ENCODE measurements around the gene KLHDC7B.

The KLHDC7B gene

DNA sequence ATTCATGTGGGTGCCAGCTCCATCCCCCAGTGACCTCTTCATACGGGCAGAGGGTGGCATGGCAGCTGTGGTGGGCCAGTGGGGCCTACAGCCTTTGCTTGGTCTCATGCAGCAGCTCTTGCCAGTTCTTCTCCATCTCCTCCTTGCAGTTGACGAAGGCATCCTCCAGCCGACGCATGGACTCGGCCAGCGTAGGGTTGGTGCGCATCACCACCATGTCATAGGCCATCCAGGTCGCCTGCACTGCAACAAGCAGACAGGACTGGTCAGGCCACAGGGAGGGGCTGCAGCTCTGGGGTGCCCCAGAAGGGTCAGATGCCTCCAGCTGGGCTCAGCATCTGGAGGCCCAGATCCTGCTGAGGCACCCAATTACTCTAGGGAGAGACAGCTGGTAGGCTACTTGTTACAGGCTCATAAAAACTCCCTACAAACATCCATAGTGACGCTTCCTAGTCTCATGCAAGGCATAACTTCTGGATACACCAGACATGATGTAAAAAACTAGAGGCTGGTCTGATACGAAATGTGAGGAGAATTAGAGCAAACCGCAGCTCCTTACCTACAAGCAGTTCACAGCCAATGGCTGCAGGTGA, 5.6 kb downstream of the KLHDC7B start:
- DNase-seq = no peak

DNA sequence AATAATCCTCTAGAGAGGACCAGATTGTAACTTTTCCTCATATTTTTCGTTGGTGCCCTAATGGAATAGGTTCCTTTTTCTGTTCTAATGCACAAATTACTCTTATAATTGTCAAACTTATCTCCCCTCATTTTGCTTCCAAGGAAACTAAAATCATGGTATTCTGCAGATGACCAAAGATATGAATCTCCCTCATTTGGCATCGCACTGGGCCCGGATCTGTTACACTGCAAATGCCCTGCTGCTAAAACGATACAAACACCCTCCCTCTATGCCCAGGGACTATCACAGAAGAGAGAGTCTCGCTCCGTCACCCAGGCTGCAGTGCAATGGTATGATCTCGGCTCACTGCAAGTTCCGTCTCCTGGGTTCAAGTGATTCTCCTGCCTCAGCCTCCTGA, 7.6 kb downstream of the KLHDC7B start:
- no peak for DNase-seq

DNA sequence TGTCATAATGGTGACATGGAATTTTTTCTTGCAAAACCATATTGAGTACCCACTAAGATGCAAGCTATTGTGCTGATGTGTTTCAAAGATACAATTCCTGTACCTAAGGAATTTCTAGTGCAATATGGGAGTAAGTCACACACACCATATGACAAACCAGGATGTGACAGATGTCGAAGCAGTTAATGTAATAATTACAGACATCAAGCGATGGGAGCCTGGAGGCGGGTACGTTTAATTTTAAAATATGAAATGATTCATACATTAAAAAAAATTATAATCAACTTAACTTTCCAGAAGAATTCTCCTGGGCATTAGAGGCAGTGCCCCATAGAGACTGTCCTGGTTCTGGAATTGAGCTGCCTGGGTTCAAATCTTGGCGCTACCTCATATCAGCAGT, 11.0 kb downstream of the KLHDC7B start:
- DNase-seq = no peak

DNA sequence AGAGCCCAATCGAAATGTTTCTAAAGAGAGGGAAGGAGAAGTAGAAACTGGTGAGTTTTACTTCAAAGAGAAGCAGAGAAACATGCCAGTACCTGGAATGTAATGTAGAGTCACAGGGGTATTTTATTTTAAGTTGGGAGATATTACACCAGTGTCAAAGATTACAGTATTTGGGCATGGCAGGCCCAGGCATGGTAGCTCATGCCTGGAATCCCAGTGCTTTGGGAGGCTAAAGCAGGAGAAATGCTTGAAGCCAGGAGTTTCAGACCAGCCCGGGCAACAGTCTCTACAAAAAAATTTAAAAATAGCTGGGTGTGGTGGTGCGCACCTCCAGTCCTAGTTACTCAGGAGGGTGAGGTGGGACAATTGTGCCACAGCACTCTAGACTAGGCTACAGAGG, 14.3 kb downstream of the KLHDC7B start:
- no peak for DNase-seq

DNA sequence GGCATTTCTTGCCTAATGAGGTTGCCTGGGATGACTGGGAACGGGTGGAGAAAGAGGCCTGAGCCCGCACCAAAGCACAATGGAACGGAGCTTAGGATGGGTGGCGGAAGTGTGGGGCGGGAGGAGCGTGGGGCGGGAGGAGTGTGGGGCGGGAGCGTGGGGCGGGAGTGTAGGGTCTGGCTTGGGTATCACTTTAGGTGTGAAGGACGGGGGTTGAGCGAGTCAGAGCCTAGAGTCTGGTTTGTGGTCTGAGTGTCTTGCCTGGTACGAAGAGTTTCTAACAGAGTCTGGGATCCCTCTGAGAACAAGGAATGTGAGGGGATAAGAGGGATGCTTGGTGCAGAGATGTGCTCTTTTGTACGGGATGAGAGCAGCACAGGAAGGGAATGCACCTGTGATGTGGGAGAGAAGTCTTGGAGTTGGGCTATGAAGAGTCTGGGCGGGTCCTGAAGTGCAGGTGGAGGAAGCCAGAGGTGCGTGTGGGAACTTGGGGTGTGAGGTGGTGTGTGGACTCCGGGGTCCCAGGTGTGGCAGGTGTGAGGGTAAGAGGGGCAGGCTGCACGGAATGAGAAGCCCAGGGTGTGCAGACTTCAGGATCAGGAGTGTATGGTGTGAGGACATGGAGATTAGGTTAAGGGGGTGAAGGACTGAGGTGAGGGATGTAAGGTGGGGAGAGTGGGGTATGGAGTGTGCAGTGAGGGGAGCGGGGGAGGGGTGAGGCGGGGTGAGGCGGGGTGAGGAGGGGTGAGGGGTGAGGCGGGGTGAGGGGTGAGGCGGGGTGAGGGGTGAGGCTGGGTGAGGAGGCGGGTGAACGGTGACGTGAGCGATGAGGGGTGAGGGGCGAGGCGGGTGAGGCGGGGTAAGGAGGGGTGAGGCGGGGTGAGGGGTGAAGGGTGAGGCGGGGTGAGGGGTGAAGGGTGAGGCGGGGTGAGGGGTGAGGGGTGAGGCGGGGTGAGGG, 16.0 kb downstream of the KLHDC7B start:
- DNase-seq = no peak

DNA sequence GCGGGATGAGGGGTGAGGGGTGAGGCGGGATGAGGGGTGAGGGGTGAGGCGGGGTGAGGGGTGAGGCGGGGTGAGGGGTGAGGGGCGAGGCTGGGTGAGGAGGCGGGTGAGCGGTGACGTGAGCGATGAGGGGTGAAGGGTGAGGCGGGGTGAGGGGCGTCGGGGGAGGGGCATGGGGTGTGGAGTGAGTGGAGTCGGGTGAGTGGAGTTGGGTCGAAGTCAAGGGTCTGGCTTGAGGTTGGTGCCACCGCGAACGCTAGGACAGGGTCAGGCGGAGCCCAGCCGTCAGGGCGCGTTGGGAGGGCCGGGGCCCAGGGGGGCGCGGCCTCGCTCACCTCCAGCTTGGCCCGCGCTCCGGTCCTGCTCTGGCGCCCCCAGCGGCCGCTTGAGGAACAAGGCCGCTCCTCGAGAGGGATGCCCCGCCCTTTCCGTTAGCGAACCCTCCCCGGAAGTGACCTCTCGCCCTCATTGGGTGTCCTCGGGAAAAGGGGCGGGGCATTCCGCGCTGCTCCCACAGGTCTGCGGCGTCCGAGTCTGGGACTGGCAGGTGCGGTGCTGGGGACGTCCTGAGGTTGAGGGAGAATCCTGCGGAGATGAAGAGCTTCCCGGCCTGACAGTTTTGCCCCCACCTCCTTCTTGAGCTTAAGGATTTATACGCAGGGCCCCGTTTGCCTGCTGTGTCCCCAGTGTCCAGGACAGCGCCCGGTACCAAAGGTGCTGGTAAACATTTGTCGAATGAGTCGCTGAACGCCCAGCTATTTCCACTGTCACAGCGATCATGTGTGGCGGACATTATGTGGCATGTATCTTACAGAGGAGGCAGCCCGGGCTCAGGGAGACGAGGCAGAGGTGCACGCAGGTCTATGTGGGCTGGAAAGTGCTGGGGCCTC, 17.1 kb downstream of the KLHDC7B start, which contains the start of gene SYCE3:
Gene SYCE3 (minus strand): TSS at position 397 of the 890 bp plus-strand sequence. CDS start 6,514 bp downstream, outside the sequence.
- peak; percentile 47 for DNase-seq

DNA sequence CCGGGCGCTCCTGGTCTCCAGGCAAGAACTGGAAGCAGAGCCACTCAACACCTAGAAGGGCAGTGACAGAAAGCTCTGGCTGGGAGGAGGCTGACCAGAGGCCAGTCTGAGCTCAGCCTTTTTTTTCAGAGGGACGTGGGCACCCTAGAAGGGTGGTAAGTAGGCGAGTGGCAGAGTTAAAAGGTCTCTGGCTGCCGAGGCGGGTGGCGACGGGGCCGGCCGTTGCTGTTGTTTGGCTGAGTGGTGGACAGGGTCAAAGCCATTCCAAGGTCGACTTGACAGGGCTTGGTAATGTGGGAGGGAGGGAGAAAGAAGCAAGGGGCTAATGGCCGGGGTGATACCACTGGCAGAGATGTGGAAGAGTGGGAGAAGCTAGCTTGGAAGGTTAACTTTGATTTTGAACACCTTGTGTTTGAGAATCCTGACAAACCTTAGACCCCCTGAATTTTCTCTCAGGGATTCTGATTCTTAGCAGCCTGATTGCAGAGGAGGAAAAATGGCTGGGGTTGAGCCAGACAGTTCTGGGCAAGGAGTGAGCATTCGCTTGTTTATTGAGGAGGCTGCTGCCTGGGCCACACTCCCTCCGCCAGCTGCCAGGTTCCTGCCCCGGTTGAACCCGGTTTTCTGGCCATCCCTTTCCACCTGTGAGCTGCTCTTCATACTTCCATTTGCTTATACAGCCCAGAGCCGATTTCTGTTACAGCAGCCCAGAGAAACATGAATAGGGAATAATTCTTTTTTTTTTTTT, 17.9 kb downstream of the KLHDC7B start:
- no peak for DNase-seq

DNA sequence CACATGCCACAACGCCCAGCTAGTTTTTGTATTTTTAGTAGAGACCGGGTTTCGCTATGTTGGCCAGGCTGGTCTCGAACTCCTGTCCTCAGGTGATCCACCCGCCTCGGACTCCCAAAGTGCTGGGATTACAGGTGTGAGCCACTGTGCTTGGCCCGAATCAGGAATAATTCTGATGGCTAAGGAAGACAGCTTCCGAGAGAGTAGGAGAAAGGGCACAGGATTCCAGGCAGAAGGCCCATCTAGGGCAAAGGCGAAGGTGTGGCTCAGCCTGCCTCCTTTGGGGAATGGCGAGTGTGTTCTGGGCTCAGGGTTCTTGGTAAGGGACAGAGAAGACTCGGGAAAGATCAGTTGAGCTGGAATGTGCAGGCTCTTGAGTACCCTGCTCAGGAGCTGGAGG, 18.6 kb downstream of the KLHDC7B start:
- DNase-seq = no peak

DNA sequence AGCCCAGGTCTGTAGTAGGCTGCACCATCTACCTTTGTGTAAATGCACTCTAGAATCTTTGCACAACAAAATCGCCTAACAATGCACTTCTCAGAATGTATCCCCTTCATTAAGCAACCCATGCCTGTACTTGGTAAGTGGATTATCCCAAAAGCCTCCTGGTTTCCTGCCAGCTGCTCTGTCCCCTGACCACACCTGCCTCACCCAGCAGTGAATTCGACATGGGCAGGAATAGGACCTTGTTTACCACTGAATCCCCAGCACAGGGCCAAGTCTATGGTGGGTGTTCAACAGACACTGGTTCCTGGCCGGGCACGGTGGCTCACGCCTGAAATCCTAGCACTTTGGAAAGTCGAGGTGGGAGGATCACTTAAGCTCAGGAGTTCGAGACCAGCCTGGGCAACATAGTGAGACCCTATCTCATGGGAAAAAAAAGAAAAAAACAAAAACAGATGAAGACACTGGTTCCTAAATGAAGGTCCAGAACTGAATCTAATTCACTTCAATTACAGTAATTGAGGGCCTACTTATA, 22.1 kb downstream of the KLHDC7B start:
- no peak for DNase-seq

DNA sequence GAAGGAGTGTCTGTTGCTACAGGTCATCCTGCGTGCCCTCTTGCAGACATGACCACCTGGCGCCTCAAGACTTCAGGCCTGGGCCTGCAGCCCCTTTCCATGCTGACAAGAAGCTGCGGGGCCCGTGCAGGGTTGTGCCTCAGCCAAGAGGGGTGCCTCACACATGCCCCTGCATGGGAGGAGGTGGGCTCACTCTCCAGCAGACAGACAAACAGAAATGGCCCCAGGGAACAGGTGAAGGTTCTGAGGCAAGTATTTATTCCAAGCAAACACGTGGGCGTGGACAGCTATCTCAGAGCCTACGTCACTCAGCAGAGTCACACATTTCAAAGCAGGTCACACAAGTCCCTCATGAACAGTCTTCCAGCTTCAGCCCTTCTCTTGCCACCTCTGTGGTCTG, 22.9 kb downstream of the KLHDC7B start:
- no peak for DNase-seq

DNA sequence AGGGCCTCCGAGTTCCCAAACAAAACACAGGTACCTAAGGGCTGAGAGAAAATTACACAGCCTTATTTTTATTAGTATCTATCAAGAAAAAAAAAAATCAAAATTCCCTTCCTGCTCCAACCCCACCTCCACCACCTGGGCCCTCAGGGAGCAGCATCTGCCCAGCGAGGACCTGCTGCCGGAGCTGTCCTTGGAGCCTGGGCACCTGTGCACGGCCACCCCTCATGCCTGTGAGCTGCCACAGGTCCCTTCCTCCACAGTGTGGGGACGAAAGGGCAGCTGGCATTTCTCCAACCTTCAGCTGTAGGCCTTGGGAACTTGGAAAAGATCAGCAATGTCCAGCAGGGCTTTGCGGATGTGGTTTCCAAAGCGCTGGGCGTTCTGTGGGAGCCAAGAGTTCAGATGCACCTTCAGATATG, 23.4 kb downstream of the KLHDC7B start:
- DNase-seq = no peak

DNA sequence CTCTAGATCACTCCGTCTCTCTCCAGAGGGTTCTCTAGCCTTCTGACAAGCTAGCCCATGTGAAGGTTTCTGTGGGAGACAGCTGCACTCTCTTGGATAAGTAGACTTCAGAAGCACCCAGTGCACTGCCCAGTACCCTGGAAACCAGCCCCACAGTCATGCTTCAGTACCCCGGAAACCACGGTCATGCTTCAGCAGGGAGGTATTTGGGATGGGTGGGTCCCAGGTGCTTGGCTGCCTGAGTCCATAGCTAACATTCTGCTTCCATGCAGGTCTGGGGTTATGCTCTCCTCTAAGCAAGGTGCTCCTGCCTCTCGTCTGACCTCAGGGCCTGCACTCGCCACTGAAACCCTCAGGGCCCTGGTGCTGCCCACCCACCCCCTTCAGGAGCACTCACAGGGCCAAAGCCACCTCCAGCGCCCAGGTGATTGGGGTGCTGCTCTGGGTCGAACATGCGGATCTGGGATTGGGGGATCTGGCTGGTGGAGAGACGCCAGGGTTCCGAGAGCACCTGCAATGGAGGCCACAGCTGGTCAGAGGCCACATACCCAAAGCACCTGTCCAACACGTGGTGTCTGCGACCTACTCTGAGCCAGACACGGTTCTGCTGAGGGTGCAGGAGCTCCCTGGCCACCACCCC, 24.3 kb downstream of the KLHDC7B start:
- DNase-seq = no peak

DNA sequence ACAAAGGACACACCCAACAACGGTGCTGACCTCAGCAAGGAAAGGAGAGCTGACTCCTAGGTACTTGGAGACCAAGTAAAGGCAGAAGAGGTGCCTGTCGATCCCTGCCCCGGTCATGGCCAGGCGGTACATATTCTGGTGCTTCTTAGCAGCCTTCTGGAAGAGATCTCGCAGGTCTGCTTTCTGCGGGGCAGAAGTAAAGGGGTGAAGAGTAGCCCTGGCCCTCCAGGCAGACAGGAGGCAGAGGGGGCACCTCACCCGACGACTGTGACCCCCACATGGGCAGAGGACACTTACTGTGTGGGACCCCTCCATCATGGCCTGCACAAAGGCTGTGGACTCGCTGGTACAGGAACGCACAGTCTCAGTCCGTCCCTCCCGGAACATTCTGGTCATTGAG, 25.2 kb downstream of the KLHDC7B start:
- no peak for DNase-seq

DNA sequence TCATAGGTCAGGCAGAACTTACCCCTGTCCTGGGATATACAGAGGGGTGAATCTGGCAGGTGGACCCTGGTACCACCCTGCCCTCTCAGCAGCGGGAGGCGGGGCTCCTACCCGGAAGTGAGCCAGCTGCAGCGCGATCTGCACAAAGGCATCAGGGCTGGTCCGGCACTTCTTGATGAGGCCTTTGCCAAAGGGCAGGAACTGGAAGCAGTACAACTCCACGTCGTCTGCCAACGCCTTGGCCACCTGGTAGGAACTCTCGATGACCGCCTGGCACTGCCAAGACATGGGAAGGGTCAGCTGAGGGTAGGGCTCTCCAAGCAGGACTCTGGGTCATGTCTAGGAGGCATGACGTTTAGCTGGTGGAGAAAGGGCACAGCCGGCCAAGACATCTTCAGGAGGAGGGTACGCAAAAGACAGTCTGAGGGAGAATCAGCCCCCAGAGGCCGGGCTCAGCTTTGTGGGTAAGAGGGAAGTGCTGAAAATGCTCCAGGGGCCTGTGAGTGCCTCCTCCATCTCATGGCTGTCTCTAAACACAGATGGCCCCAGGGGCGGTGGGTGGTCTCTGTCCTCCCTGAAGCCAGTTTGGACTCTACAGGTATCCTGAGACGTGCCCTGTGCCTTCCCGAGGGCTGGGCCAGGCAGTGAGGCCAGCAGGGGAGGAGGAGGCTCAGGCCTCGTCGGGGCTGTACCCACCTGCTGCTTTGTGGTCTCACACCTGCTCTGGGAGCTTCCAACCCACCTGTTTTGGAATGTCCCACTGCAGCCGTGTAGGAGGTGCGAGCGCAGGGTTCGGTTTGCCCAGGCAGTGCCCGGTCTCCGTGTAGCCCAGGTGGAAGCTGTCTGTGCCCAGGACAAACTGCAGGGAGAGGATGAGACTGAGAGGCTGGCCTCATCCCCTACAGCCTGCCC, 25.8 kb downstream of the KLHDC7B start:
- no peak for DNase-seq

DNA sequence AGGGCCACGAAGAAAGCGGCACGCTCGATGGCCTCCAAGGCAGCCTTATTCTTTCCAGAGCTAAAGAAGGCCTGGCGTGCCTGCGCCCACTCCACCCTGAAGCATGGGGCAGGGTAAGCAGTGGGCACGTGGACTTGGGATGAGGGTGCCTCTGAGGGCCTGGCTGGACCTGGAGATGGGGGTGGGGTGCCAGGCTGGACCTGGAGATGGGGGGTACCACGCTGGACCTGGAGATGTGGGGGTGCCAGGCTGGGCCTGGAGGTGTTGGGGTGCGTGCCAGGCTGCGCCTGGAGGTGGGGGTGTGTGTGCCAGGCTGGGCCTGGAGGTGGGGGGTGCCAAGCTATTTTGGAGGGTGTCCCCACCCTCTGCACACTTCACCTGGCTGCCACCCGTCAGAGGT, 27.3 kb downstream of the KLHDC7B start:
- DNase-seq = no peak

DNA sequence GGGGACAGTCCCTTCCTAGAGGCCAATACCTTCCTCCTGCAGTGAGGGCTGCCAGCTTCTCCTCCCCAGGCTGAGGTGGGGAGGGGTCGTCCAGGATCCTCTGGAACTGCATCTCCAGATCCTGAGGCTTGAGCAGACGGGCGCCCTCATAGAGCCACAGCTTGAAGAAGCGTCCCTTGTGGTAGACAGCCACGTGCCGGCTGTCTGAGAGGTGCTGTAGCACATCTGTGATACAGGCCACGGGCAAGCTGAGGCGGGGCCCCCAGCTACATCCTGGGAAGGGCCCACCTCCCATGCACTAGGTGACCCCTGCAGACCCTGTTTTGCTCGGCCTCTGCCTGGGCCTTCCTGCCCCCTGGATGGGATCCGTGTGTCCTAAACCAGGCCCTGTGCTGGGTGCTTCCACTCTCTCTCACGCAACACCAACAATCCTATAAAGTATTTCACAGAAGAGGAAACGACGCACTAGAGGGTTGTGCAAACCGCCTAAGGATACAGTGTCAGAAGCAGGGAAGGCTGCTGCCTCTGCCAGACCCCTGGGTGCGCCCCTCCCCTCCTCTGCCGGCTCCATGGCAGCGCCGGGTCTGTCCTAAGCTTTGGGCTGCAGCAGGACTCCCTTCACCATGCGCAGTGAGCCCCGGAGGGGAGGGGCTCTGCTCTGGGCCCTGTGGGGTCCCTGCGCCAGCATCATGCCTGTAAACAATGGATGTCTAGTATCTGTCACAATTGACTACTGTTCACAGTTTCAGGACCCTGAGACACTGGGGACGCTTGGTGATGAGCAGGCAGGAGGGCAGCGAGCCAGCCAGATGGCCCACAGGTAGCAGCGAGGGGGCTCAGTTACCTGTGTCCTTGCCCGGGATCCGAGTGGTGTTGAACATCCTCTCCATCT, 28.0 kb downstream of the KLHDC7B start:
- DNase-seq = no peak

DNA sequence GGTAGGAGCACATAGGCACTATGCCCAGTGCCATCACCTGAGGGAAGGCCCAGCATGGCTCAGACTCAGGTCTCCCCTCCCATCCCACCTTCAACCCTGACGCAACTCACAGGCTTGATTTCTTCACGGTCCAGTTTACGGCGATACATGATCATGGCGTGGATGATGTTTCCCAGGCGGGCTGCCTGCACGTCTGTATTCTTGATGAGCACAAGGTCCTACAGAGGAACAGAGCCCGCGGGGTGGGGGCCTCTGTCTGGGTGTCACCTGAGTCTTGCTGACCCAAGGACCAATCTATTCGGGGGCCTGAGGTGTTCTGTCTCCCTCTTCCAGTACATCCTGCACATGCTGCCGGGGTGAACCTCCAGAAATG, 28.7 kb downstream of the KLHDC7B start:
- DNase-seq = no peak

DNA sequence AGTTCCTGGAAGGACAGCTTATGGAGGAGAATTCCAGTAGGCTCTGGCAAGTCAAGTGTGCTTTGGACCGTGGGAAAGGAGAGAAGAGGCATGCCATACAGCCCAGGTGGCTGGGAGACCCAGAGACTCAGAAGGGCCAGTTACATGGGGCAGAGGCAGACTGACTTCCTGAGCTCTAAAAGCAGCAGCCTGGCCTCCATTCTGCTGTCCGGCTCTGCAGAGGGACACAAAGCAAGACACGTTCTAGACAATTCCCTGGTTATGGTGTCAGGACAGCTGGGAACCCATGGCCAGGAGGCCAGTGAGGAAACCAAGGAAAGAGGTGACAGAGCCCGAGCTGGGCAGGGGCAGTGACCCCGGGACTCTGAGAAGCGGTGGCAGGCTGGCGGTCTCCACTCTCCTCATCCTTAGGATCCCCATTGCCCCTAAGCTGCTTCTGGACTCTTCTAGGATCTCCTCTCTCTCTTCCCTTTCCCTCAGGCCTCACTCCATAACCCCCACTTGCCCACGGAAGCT, 29.8 kb downstream of the KLHDC7B start:
- DNase-seq = no peak

DNA sequence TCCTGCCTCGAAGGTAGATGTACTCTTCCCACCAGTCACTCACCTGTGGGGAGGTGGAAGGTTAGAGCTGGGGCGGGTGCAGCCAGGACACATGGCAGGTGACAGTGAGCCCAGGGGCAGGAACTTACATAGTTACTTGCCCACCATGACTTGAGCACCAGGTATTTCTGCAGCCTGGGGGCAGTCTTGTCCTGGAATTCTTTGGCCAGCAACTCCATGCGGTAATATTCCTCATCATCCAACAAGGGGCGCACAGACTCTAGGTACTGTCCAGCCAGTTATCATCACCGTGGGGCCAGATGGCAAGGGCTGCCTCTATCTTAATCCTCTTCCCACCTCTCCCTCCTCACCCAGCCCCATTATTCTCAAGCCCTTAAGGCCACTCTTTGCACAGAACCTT, 30.4 kb downstream of the KLHDC7B start:
- DNase-seq = no peak
